IPS-18c (cell line): ENCODE data around the gene C1orf146.
"Not testable (repeated sequence)": the region's sequence is repeated elsewhere in the genome, so short reads cannot be mapped to it uniquely, and the experiment has no call there.

Experiments used
- H3K4me3 ChIP-seq: 2 replicates; pipeline ENCODE4 v1.7.0; 2013; ENCODE audit warnings: low read depth, mild to moderate bottlenecking, low read length, moderate library complexity; ENCODE audit not compliant: insufficient read depth
- H3K9me3 ChIP-seq: one replicate; pipeline ENCODE4 v1.6.1; 2013; ENCODE audit warnings: mild to moderate bottlenecking, low read length, moderate library complexity; ENCODE audit not compliant: control insufficient read depth, insufficient read depth

C1orf146 gene

GRCh38 chr1:92244376-92244775 lies 26.7 kb downstream of the C1orf146 start:
- Histone ChIP-seq H3K4me3 (no peak overlapping the region), H3K9me3 (no peaks in the 10 kb centered on the region)

- not testable (repeated sequence) for H3K4me3 ChIP-seq, H3K9me3 ChIP-seq
Observed at GRCh38 chr1:92254714-92255113, 37.0 kb downstream of the C1orf146 start.

DNA sequence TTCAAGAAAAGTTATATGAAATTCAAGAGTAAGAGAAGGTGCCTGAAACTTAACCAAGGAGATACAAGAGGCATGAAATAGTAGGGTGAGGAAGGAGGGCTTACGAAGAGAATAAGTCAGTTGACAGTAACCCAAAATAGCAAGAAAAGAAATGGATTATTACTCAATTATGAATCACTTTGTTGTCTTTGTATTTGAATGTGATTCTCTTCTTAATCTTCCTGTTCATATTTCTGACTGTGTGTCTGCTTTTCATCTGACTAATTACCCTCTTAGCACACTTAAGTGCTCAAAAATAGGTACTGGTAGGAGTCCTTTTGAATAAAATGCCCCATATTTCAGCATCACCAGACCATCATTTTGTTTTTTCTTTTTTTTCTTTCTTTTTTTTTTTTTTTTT lies 41.6 kb downstream of the C1orf146 start:
- Histone ChIP-seq H3K4me3 (no peak overlapping the region), H3K9me3 (no peaks in the 10 kb centered on the region)

DNA sequence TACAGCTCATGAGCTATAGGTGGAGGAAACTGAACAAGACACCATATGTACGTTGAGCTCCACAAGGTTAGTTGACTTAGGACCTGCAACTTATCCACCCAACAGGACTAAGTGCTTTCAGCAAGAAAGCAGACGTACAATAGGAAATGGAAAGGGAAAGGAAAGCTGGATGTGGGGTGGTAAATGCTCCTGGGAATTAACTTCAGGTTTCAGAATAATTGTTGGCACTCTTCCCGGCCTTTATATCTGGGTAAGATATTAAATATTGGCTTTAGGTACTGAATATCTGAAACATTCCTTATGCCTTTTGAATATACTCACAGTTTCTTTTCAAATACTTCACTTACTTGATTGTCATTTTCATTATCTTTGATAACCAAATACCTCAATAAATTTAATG lies 44.8 kb downstream of the C1orf146 start:
- H3K9me3 ChIP-seq, result no peaks in the 10 kb centered on the region

DNA sequence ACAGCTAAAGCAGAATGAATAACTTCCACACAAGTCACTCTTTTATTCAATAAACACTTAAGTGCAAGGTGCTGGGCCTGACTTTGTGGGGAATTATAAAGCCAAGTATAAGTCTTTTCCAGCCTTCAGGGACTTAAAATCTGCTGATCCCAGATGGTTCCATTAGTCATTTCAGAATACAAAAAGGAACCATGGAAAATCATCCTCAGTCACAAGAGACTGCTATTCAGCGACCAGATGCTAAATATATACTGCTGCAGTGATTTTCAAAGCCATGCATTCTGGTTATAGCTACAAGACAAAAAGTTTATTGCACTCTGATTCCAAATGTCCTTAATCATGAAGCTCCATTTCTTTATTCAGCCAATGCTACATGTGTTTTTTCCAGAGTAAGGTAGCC lies 55.3 kb downstream of the C1orf146 start:
- no peak overlapping the region for H3K4me3 ChIP-seq
- no peaks in the 10 kb centered on the region for H3K9me3 ChIP-seq

More for the DNA sequence above, 44.8 kb downstream of the C1orf146 start:
- no peak overlapping the region for H3K4me3 ChIP-seq

DNA sequence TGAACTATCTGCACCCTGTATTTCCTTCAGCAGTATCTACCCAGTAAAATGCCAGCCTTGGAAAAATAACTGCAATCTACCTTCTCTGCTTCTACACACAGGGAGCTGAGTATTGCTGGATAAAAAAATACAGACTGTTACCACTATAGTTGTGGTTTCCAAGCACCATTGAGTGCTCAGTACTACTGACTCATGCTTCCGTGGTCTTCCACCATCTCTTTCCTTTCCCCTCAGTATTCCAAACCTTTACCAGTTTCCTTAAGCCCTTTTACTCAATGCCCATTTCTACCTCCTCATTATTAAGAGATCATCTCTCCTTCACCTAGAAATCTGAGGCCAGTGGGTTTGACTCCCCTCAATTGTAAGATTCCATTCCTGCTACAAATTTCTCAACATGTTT lies 57.2 kb downstream of the C1orf146 start:
- H3K9me3 ChIP-seq, result no peaks in the 10 kb centered on the region
- no peak overlapping the region for H3K4me3 ChIP-seq

DNA sequence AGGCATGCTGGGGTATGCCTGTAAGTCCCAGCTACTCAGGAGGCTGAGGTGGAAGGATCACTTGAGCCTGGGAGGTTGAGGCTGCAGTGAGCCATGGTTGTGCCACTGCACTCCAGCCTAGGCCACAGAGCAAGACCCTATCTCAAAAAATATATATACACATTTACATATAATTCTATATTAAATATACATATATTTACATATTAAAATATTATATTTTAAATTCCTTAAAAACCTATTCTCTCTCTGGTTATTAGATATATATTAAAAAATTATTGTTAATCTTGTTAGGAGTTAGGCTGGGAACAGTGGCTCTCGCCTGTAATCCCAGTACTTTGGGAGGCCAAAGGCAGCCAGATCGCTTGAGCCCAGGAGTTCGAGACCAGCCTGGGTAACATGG lies 58.4 kb downstream of the C1orf146 start:
- Histone ChIP-seq H3K4me3 (no peak overlapping the region), H3K9me3 (no peaks in the 10 kb centered on the region)

DNA sequence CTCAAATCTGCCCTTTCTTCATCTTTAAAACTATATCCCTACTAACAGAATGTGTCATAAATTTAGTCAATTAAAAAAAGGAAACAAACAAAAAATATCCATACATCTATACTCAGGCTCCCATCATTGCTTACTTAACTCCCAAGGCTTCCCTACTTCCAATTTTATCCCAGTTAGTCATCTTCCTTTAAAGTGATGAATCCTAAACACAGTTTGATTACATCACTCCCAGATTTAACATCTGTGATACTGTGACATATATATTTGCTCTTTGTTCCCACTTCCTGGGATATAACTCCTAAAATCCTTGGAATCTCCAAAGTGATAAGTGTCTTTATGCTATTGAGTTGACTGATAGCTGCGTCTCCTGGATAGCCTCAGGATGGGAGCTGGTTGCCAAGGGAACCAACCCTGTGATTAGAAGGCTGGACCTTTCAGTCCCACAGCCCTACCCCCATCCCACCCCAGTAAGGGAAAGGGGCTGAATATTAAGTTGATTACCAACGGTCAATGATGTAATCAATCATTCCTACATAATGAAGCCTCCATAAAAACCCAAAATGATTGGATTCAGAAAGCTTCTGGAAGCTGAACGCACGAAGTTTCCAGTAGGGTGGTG lies 59.5 kb downstream of the C1orf146 start:
- H3K9me3 ChIP-seq, result no peaks in the 10 kb centered on the region
- no peak overlapping the region for H3K4me3 ChIP-seq

DNA sequence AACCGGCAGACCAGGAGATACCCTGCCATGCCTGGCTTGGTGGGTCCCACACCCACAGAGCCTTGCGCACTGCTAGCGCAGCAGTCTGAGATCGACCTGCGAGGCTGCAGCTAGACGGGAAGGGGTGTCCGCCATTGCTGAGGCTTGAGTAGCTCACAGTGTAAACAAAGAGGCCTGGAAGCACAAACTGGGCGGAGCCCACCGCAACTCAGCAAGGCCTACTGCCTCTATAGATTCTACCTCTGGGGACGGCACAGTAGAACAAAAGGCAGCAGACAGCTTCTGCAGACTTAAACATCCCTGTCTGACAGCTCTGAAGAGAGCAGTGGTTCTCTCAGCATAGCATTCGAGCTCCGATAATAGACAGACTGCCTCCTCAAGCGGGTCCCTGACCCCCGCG lies 62.1 kb downstream of the C1orf146 start:
- not testable (repeated sequence) for H3K9me3 ChIP-seq

GRCh38 chr1:92281411-92281810 lies 63.7 kb downstream of the C1orf146 start:
- H3K9me3 ChIP-seq, H3K4me3 ChIP-seq: not testable (repeated sequence)

More for the DNA sequence above, 62.1 kb downstream of the C1orf146 start:
- not testable (repeated sequence) for H3K4me3 ChIP-seq

DNA sequence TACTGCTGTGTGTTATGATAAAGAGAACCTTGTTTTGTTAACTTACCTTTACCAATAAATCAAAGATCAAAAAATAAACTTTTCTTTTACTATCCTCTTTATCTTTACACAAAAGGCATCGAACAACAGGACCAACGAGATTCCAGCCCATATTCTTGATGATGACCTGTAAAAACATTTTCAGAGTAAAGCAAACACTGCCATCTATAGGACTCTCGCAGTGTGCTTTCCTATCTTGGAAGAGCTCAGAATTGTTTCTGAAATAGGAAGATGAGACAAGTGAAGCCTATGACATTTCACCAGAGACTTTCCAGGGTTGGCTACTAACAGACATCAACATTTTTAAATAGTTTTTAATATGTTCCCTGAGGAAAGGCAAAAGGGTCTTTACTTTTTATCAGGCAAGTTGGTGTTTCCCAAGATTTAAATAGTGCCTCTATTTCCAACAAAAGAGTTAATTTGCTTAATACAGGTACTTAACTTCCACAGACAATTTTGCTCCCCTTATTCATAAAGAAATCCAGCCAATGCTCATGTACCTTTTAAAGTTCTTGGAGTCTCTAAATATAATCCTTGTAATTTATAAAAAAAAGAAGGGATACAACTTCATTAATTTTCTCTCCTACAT lies 73.8 kb downstream of the C1orf146 start:
- Histone ChIP-seq H3K9me3 (no peaks in the 10 kb centered on the region), H3K4me3 (no peak overlapping the region)
